ENCODE data around the gene SIRPA. TPM values are rescaled to one million over a fixed set of nuclear protein-coding genes. Genes with fewer than 3 reads are reported as not detected.

SIRPA gene
- total RNA-seq, 1 experiment from 2014 or later: 6.0 TPM

DNA sequence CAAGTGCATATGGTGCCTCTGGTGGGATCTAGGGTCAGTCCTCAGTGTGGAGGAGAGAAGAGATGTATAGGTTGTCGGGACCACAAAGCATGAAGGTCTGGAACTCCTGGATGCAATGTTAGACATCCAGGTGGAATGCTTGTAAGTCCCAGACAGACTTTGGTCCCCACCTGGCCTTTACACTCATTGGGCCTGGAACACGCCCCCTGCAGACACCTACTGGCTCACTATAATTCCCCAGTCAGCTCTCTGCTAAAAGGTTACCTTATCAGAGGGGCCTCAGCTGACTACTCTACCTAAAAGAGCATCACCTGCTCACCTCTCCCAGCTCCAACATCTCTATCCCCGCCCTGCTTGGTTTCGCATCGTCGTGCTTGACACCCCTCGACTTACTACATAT, 41.7 kb upstream of the SIRPA start:
- Histone ChIP-seq H3K56ac (ENCODE audit: insufficient read length, low read depth, low read length) (no peak overlapping the region), H4K20me1 (ENCODE audit: control insufficient read depth, insufficient read depth, insufficient read length) (no peaks in the 10 kb centered on the region), H4K5ac (ENCODE audit: insufficient read length, low read depth, low read length) (no peak overlapping the region), H3K79me2 (ENCODE audit: insufficient read depth, low read length) (no peaks in the 10 kb centered on the region), H3K4me2 (ENCODE audit: insufficient read depth, insufficient read length, low read length) (no peak overlapping the region), H3K4me1 (ENCODE audit: insufficient read depth, low read length) (peaks cover 6% of the 10 kb centered on the region), H3K4ac (ENCODE audit: low read depth, low read length) (no peak overlapping the region), H2AFZ (ENCODE audit: low read length) (no peak overlapping the region), H3K23ac (ENCODE audit: insufficient read length, low read depth, low read length) (no peak overlapping the region), H3K27me3 (ENCODE audit: insufficient read depth, low read length) (no peaks in the 10 kb centered on the region), H2BK120ac (ENCODE audit: low read depth, low read length, poor library complexity, severe bottlenecking) (no peak overlapping the region), H2BK15ac (ENCODE audit: low read depth, low read length) (no peak overlapping the region), H4K8ac (replicated peaks; ENCODE audit: insufficient read length, low read depth, low read length) (no peak overlapping the region), H2BK5ac (ENCODE audit: insufficient read length, low read length) (no peak overlapping the region), H3K14ac (ENCODE audit: insufficient read depth, low read length) (no peak overlapping the region; the same call in 1 of the 2 replicates), H3K79me1 (ENCODE audit: insufficient read depth, low read depth, low read length, poor library complexity, severe bottlenecking) (no peaks in the 10 kb centered on the region), H3K27ac (ENCODE audit: insufficient read length, low read depth, low read length) (no peak overlapping the region), H3T11ph (ENCODE audit: low read length) (no peak overlapping the region), H2AK5ac (ENCODE audit: insufficient read length, low read length) (no peak overlapping the region), H3K23me2 (ENCODE audit: insufficient read length, low read depth, low read length, poor library complexity, severe bottlenecking) (no peaks in the 10 kb centered on the region), H2BK20ac (ENCODE audit: low read depth, low read length, poor library complexity, severe bottlenecking) (no peak overlapping the region), H3K9me3 (ENCODE audit: control insufficient read depth, low read depth, low read length) (no peaks in the 10 kb centered on the region), H3K18ac (ENCODE audit: insufficient read length, low read depth, low read length) (no peak overlapping the region), H4K91ac (ENCODE audit: insufficient read length, low read depth, low read length) (no peak overlapping the region), H3K9ac (ENCODE audit: extremely low read depth, insufficient read length, low read length) (no peak overlapping the region), H2BK12ac (ENCODE audit: insufficient read length, low read depth, low read length) (no peak overlapping the region)
- DNase-seq: no peak
- WGBS (ENCODE audit: extremely low coverage, insufficient read length, low lambda C conversion rate): no CpG with 5 or more reads among the region's 7 CpGs
- H3K27me3 Mint-ChIP-seq (ENCODE audit: low read depth): no peaks in the 10 kb centered on the region; the same call in 1 of the 2 replicates
- peak overlapping the region in 1 of 3 experiments; percentile 25; a peak in 3 of 7 replicates for H3K27ac Mint-ChIP-seq
- H3K4me3 Mint-ChIP-seq: no peak overlapping the region
- H3K9me3 Mint-ChIP-seq: no peaks in the 10 kb centered on the region; a peak in 1 of 5 replicates
- no peaks in the 10 kb centered on the region for H3K36me3 Mint-ChIP-seq (ENCODE audit: insufficient read depth in 1 of 3, low read depth in 3 of 3)
- TF ChIP-seq, protein P1, sequence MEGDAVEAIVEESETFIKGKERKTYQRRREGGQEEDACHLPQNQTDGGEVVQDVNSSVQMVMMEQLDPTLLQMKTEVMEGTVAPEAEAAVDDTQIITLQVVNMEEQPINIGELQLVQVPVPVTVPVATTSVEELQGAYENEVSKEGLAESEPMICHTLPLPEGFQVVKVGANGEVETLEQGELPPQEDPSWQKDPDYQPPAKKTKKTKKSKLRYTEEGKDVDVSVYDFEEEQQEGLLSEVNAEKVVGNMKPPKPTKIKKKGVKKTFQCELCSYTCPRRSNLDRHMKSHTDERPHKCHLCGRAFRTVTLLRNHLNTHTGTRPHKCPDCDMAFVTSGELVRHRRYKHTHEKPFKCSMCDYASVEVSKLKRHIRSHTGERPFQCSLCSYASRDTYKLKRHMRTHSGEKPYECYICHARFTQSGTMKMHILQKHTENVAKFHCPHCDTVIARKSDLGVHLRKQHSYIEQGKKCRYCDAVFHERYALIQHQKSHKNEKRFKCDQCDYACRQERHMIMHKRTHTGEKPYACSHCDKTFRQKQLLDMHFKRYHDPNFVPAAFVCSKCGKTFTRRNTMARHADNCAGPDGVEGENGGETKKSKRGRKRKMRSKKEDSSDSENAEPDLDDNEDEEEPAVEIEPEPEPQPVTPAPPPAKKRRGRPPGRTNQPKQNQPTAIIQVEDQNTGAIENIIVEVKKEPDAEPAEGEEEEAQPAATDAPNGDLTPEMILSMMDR (conservative IDR thresholded peaks at IDR 0.05): no peak
- H3K4me1 Mint-ChIP-seq: peaks cover 23 to 38% of the 10 kb centered on the region in 2 experiments

Data from H9 (cell line).